Measurements from ENCODE around the gene DICER1.

DNA sequence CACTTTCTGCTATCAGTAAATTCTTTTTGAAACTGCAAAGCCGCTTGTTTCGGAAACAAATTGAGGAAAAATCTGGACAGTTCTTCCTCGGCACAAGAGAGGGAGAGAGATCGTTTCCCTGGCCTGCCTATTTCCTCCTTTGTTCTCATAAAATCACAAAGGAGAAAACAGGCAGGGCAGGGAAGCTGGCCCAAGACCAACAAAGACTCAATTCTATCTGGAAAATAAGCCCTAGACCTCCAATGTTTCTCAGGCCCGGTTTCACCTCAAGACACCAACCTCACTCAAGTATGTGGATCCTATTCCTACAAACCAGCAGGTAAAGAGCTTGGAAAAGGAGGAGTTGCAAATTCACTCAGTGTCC, 19.5 kb downstream of the DICER1 start:
- TF ChIP-seq GATA2 (IDR thresholded peaks at IDR 0.05; ENCODE audit: low read depth, low read length), result no peak
- no peak for TF ChIP-seq GATA3 (IDR thresholded peaks at IDR 0.05; ENCODE audit: low read depth, low read length)

Measured in SH-SY5Y (cell line).